ENCODE measurements around the gene PRKD1.

DNA sequence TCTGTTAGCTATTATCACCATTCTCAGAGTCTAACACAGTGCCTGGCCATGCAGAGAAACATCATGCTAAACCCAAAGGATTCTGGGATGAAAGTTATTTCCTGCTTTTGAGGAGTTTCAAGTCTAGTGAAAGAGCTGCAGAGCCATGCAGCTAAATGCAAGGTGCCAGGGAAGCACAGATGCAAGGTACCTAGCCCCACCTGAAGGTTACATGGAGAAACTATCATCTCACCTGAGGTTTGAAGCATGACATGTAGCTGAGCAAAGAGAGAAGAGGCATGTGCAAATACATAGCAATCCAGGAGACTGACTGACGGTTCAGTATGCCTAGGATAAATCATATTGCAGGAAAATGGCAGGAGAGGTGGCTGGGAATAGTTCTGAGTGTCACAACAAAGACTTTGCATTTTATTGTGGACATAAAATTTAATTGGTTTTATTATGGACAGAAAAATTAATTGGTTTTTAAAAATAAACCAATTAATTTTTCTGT lies 170.4 kb downstream of the PRKD1 start:
- TF ChIP-seq EZH2 (conservative IDR thresholded peaks at IDR 0.05; ENCODE audit: low read depth, low read length) (no peak), GABPB1 (CRISPR knock-in tag; IDR thresholded peaks at IDR 0.05) (no peak), NAIF1 (CRISPR knock-in tag; IDR thresholded peaks at IDR 0.05; ENCODE audit: borderline replicate concordance) (no peak), POLR2A (IDR thresholded peaks at IDR 0.05; ENCODE audit: insufficient read depth in 1 of 2, low read depth in 2 of 2, low read length in 2 of 2) (no peak)
- TF ChIP-seq, protein P1, sequence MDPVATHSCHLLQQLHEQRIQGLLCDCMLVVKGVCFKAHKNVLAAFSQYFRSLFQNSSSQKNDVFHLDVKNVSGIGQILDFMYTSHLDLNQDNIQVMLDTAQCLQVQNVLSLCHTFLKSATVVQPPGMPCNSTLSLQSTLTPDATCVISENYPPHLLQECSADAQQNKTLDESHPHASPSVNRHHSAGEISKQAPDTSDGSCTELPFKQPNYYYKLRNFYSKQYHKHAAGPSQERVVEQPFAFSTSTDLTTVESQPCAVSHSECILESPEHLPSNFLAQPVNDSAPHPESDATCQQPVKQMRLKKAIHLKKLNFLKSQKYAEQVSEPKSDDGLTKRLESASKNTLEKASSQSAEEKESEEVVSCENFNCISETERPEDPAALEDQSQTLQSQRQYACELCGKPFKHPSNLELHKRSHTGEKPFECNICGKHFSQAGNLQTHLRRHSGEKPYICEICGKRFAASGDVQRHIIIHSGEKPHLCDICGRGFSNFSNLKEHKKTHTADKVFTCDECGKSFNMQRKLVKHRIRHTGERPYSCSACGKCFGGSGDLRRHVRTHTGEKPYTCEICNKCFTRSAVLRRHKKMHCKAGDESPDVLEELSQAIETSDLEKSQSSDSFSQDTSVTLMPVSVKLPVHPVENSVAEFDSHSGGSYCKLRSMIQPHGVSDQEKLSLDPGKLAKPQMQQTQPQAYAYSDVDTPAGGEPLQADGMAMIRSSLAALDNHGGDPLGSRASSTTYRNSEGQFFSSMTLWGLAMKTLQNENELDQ (CRISPR knock-in tag; IDR thresholded peaks at IDR 0.05; ENCODE audit: borderline replicate concordance) = no peak
- TF ChIP-seq, protein P2, sequence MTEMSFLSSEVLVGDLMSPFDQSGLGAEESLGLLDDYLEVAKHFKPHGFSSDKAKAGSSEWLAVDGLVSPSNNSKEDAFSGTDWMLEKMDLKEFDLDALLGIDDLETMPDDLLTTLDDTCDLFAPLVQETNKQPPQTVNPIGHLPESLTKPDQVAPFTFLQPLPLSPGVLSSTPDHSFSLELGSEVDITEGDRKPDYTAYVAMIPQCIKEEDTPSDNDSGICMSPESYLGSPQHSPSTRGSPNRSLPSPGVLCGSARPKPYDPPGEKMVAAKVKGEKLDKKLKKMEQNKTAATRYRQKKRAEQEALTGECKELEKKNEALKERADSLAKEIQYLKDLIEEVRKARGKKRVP (CRISPR knock-in tag; IDR thresholded peaks at IDR 0.05) = no peak
- TF ChIP-seq, protein P3, sequence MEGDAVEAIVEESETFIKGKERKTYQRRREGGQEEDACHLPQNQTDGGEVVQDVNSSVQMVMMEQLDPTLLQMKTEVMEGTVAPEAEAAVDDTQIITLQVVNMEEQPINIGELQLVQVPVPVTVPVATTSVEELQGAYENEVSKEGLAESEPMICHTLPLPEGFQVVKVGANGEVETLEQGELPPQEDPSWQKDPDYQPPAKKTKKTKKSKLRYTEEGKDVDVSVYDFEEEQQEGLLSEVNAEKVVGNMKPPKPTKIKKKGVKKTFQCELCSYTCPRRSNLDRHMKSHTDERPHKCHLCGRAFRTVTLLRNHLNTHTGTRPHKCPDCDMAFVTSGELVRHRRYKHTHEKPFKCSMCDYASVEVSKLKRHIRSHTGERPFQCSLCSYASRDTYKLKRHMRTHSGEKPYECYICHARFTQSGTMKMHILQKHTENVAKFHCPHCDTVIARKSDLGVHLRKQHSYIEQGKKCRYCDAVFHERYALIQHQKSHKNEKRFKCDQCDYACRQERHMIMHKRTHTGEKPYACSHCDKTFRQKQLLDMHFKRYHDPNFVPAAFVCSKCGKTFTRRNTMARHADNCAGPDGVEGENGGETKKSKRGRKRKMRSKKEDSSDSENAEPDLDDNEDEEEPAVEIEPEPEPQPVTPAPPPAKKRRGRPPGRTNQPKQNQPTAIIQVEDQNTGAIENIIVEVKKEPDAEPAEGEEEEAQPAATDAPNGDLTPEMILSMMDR (CRISPR knock-in tag; IDR thresholded peaks at IDR 0.05) = no peak
- TF ChIP-seq, protein P4, sequence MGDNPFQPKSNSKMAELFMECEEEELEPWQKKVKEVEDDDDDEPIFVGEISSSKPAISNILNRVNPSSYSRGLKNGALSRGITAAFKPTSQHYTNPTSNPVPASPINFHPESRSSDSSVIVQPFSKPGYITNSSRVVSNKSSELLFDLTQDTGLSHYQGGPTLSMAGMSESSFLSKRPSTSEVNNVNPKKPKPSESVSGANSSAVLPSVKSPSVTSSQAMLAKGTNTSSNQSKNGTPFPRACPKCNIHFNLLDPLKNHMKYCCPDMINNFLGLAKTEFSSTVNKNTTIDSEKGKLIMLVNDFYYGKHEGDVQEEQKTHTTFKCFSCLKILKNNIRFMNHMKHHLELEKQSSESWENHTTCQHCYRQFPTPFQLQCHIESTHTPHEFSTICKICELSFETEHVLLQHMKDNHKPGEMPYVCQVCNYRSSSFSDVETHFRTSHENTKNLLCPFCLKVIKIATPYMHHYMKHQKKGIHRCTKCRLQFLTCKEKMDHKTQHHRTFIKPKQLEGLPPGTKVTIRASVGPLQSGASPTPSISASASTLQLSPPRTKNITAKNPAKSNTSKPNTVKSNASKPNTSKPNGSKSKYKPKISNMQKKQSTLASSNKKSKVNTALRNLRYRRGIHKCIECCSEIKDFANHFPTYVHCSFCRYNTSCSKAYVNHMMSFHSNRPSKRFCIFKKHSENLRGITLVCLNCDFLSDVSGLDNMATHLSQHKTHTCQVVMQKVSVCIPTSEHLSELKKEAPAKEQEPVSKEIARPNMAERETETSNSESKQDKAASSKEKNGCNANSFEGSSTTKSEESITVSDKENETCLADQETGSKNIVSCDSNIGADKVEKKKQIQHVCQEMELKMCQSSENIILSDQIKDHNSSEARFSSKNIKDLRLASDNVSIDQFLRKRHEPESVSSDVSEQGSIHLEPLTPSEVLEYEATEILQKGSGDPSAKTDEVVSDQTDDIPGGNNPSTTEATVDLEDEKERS (CRISPR knock-in tag; IDR thresholded peaks at IDR 0.05) = no peak

All from HepG2 (cell line).